HepG2 (cell line): ENCODE data around the gene YIPF1. TPM values are rescaled to one million over a fixed set of nuclear protein-coding genes. Genes with fewer than 3 reads are reported as not detected.

ENCODE experiments used
- ADNP ChIP-seq: sonication (generic); formaldehyde crosslinking; IDR thresholded peaks from 2 replicates; pipeline ENCODE4 v1.4.0; 2020; ENCODE audit warnings: missing genetic modification reagents
- CEBPG ChIP-seq: IDR thresholded peaks from 2 replicates; pipeline ENCODE4 v1.6.1; 2016
- KLF9 ChIP-seq: IDR thresholded peaks from 2 replicates; pipeline ENCODE4 v1.6.1; 2016; ENCODE audit warnings: low read depth
- MEF2D ChIP-seq: sonication (generic); formaldehyde crosslinking; IDR thresholded peaks from 2 replicates; pipeline ENCODE4 v1.5.1; 2020; ENCODE audit warnings: mild to moderate bottlenecking, missing genetic modification reagents
- NONO ChIP-seq, 2 experiments: fragments of 450-650 bp in 1 of 2; sonication (generic) in 1 of 2; formaldehyde crosslinking in 1 of 2; IDR thresholded peaks in 1 of 2; conservative IDR thresholded peaks in 1 of 2; 2 replicates each; pipeline versions ENCODE4 v1.6.1 to v1.8.0; 2017 to 2022; ENCODE audit warnings: mild to moderate bottlenecking in 1 of 2, missing genetic modification reagents in 1 of 2, moderate library complexity in 1 of 2
- NR3C1 ChIP-seq: sonication (generic); formaldehyde crosslinking; IDR thresholded peaks from 2 replicates; pipeline ENCODE4 v1.4.0; 2020; ENCODE audit warnings: missing genetic modification reagents
- RFX3 ChIP-seq: IDR thresholded peaks from 2 replicates; pipeline ENCODE4 v1.6.1; 2016; ENCODE audit warnings: missing biosample characterization, missing genetic modification reagents
- SMAD9 ChIP-seq: sonication (generic); formaldehyde crosslinking; IDR thresholded peaks from 2 replicates; pipeline ENCODE4 v1.5.1; 2020; ENCODE audit warnings: mild to moderate bottlenecking, missing genetic modification reagents
- SNRNP70 ChIP-seq: fragments of 200-400 bp; formaldehyde crosslinking; IDR thresholded peaks from 2 replicates; pipeline ENCODE4 v1.6.1; 2017; ENCODE audit warnings: mild to moderate bottlenecking, low read depth, low read length, moderate library complexity
- ZMYM3 ChIP-seq: sonication (generic); formaldehyde crosslinking; IDR thresholded peaks from 2 replicates; pipeline ENCODE4 v1.5.1; 2020; ENCODE audit warnings: mild to moderate bottlenecking, missing genetic modification reagents
- ZNF124 ChIP-seq: sonication (generic); formaldehyde crosslinking; IDR thresholded peaks from 2 replicates; pipeline ENCODE4 v1.4.0; 2020; ENCODE audit warnings: missing genetic modification reagents
- ZNF256 ChIP-seq: sonication (generic); formaldehyde crosslinking; conservative IDR thresholded peaks from 2 replicates; pipeline ENCODE4 v1.4.0; 2020; ENCODE audit warnings: missing genetic modification reagents
- ZNF274 ChIP-seq: sonication (generic); formaldehyde crosslinking; IDR thresholded peaks from 2 replicates; pipeline ENCODE4 v1.5.1; 2020; ENCODE audit warnings: mild to moderate bottlenecking, missing genetic modification reagents
- ZNF430 ChIP-seq: sonication (generic); formaldehyde crosslinking; IDR thresholded peaks from 2 replicates; pipeline ENCODE4 v1.9.0; 2021; ENCODE audit warnings: mild to moderate bottlenecking, missing genetic modification reagents
- ZNF589 ChIP-seq: sonication (generic); formaldehyde crosslinking; conservative IDR thresholded peaks from 2 replicates; pipeline ENCODE4 v1.8.0; 2022; ENCODE audit warnings: mild to moderate bottlenecking, moderate library complexity, missing genetic modification reagents
- ZNF644 ChIP-seq: IDR thresholded peaks from 2 replicates; pipeline ENCODE4 v1.6.1; 2016; ENCODE audit warnings: low read depth
- ZSCAN25 ChIP-seq: sonication (generic); formaldehyde crosslinking; IDR thresholded peaks from 2 replicates; pipeline ENCODE4 v1.8.0; 2022; ENCODE audit warnings: mild to moderate bottlenecking, missing genetic modification reagents
- polyA plus RNA-seq, 8 experiments: library from polyadenylated mRNA; depleted of rRNA in 3 of 8; stranded (reverse) in 7 of 8; unstranded in 1 of 8; fragments of >200 nt; fragmentation: Illumina TruSeq in 4 of 8; extraction: Trizol in 4 of 8; gene quantifications; 2 replicates each; pipeline versions ENCODE4 v1.2.1 to v1.2.3, GENCODE V29; 2011 to 2016; ENCODE audit warnings: low read depth in 4 of 8, missing spikeins in 1 of 8, mixed read lengths in 1 of 8; ENCODE audit not compliant: insufficient read depth in 1 of 8
- total RNA-seq, 5 experiments: library from RNA; depleted of rRNA; stranded (reverse); fragments of >200 nt; fragmentation: Illumina TruSeq; extraction: Trizol; gene quantifications; 2 replicates each; pipeline ENCODE4 v1.2.3, GENCODE V29; 2016; ENCODE audit warnings: low read depth in 1 of 5
- TF ChIP-seq, protein P1 (sequence below): sonication (generic); formaldehyde crosslinking; IDR thresholded peaks from 2 replicates; pipeline ENCODE4 v1.5.1; 2020; ENCODE audit warnings: missing genetic modification reagents, mild to moderate bottlenecking, borderline replicate concordance
- TF ChIP-seq, protein P2 (sequence below), 2 experiments: fragments of 450-650 bp in 1 of 2; sonication (generic) in 1 of 2; formaldehyde crosslinking; IDR thresholded peaks; 2 replicates each; pipeline versions ENCODE4 v1.5.0 to v1.8.0; 2020 to 2022; ENCODE audit warnings: mild to moderate bottlenecking in 1 of 2, missing genetic modification reagents in 1 of 2
- TF ChIP-seq, protein P3 (sequence below): sonication (generic); formaldehyde crosslinking; IDR thresholded peaks from 2 replicates; pipeline ENCODE4 v1.4.0; 2020; ENCODE audit warnings: missing genetic modification reagents
- TF ChIP-seq, protein P4 (sequence below): IDR thresholded peaks from 2 replicates; pipeline ENCODE4 v1.6.1; 2016; ENCODE audit warnings: missing genetic modification reagents, missing compliant biosample characterization
- TF ChIP-seq, protein P5 (sequence below): sonication (generic); formaldehyde crosslinking; IDR thresholded peaks from 2 replicates; pipeline ENCODE4 v1.4.0; 2020; ENCODE audit warnings: missing genetic modification reagents

The YIPF1 gene
- total and polyA plus RNA-seq, 2 of the 13 experiments (the other 11 are each of a cell fraction or from before 2014, with no cell fraction given), result 21.1 to 31.9 TPM

DNA sequence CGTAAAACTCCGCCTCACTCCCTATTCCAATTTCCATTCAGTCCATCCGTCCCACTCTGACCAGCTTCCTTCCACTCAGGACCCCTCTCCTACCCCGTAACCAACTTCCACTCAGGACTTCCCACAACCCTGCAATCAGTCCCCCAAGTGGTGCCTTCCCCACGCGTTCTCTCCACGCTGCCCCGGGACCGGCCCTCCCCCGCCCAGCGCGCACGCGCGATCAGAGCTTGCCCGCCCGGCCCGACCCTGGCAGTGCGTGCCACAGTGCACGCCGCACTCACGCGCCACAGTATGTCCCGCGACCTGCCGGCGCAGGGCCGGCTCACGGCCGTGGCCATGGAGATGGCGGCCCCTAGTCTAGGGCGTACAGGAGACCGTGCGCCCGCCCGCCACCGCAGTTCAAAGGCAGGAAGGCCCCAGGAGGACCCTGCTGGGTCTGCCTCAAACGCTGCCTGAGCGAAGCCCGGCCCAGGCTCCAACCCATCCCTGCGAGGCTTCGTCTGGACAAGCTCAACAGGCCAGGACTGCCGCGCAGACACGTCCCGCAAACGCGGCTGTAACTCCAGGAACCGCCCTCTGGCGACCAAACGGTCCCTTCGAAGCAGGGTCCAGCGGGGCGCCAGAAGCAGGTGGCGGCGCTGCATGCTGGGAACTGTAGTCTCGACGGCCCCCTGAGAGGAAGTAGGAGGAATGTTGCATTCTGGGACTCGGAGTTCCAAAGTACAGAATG lies 51.5 kb downstream of the YIPF1 start, which contains the start of gene NDC1 (continued):
- TF ChIP-seq ZNF644 (CRISPR knock-in tag) (0 out of 2 replicates have a peak, but pooled peaks have one; percentile 34), ADNP (no peak), ZNF589 (no peak), MEF2D (CRISPR knock-in tag) (peak; percentile 90), KLF9 (CRISPR knock-in tag) (no peak), ZNF256 (CRISPR knock-in tag) (no peak; the same call in 1 of the 2 replicates), ZNF124 (peak; percentile 90; the same call in 1 of the 2 replicates), SMAD9 (CRISPR knock-in tag) (no peak), ZSCAN25 (CRISPR knock-in tag) (no peak), ZNF430 (CRISPR knock-in tag) (peak; percentile 93), ZMYM3 (CRISPR knock-in tag) (peak; percentile 7; the same call in 1 of the 2 replicates), CEBPG (peak; percentile 38; the same call in 1 of the 2 replicates), NONO (IDR thresholded peaks at IDR 0.05) (no peak), NONO (CRISPR knock-in tag; conservative IDR thresholded peaks at IDR 0.05) (peak; percentile 90), RFX3 (0 out of 2 replicates have a peak, but pooled peaks have one; percentile 45), SNRNP70 (no peak), ZNF274 (CRISPR knock-in tag) (peak; percentile 97), NR3C1 (CRISPR knock-in tag) (no peak)
- TF ChIP-seq, protein P1, sequence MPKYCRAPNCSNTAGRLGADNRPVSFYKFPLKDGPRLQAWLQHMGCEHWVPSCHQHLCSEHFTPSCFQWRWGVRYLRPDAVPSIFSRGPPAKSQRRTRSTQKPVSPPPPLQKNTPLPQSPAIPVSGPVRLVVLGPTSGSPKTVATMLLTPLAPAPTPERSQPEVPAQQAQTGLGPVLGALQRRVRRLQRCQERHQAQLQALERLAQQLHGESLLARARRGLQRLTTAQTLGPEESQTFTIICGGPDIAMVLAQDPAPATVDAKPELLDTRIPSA (CRISPR knock-in tag), result peak; percentile 71; the same call in 1 of the 2 replicates
- TF ChIP-seq, protein P2, sequence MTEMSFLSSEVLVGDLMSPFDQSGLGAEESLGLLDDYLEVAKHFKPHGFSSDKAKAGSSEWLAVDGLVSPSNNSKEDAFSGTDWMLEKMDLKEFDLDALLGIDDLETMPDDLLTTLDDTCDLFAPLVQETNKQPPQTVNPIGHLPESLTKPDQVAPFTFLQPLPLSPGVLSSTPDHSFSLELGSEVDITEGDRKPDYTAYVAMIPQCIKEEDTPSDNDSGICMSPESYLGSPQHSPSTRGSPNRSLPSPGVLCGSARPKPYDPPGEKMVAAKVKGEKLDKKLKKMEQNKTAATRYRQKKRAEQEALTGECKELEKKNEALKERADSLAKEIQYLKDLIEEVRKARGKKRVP (CRISPR knock-in tag; IDR thresholded peaks at IDR 0.05), result peak in 1 of 2 experiments; percentile 74; a peak in 2 of 4 replicates
- TF ChIP-seq, protein P3, sequence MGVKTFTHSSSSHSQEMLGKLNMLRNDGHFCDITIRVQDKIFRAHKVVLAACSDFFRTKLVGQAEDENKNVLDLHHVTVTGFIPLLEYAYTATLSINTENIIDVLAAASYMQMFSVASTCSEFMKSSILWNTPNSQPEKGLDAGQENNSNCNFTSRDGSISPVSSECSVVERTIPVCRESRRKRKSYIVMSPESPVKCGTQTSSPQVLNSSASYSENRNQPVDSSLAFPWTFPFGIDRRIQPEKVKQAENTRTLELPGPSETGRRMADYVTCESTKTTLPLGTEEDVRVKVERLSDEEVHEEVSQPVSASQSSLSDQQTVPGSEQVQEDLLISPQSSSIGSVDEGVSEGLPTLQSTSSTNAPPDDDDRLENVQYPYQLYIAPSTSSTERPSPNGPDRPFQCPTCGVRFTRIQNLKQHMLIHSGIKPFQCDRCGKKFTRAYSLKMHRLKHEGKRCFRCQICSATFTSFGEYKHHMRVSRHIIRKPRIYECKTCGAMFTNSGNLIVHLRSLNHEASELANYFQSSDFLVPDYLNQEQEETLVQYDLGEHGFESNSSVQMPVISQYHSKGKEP (CRISPR knock-in tag), result no peak; the same call in 1 of the 2 replicates
- TF ChIP-seq, protein P4, sequence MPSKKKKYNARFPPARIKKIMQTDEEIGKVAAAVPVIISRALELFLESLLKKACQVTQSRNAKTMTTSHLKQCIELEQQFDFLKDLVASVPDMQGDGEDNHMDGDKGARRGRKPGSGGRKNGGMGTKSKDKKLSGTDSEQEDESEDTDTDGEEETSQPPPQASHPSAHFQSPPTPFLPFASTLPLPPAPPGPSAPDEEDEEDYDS, result no peak; the same call in 1 of the 2 replicates
- TF ChIP-seq, protein P5, sequence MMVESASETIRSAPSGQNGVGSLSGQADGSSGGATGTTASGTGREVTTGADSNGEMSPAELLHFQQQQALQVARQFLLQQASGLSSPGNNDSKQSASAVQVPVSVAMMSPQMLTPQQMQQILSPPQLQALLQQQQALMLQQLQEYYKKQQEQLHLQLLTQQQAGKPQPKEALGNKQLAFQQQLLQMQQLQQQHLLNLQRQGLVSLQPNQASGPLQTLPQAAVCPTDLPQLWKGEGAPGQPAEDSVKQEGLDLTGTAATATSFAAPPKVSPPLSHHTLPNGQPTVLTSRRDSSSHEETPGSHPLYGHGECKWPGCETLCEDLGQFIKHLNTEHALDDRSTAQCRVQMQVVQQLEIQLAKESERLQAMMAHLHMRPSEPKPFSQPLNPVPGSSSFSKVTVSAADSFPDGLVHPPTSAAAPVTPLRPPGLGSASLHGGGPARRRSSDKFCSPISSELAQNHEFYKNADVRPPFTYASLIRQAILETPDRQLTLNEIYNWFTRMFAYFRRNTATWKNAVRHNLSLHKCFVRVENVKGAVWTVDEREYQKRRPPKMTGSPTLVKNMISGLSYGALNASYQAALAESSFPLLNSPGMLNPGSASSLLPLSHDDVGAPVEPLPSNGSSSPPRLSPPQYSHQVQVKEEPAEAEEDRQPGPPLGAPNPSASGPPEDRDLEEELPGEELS (CRISPR knock-in tag), result peak; percentile 37
